Lung microvascular endothelial cell (primary cell): ENCODE data around the gene POU2AF1. TPM values are rescaled to one million over a fixed set of nuclear protein-coding genes. Genes with fewer than 3 reads are reported as not detected.

Experiments used
- DNase-seq, 2 donors: peaks; one replicate each; pipeline versions ENCODE4 v3.0.0 to v3.0.0-alpha.2; 2010; ENCODE audit warnings: low read depth in 2 of 2
- total RNA-seq: library from RNA; depleted of rRNA; stranded (reverse); fragments of >200 nt; gene quantifications from 2 replicates; pipeline ENCODE4 v1.2.1, GENCODE V29; 2014

The POU2AF1 gene
- total RNA-seq, 1 donor from 2014 or later, result not detected

DNA sequence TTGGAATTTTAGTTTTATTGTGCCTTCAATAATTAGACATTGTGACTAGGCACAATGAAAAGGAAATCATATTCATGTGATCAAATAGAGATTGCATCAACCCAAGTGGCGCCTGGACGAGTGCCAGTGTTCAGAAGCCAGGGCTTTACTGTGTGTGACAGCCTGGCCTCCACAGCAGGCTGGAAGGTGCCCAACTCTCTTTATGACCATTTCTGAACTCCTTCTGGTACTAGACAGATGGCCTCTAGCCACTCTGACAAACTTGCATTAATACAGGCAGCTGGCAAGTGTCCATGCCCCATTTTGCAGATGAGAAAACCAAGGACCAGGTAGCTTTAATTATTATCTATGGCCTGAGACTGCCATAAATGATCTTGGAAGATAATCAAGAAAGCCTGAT, 8.3 kb upstream of the POU2AF1 start:
- DNase-seq, result peak in 1 of 2 donors; percentile 59

- no peak for DNase-seq
These were observed 7.6 kb upstream of the POU2AF1 start for GRCh38 chr11:111386611-111387150.

DNA sequence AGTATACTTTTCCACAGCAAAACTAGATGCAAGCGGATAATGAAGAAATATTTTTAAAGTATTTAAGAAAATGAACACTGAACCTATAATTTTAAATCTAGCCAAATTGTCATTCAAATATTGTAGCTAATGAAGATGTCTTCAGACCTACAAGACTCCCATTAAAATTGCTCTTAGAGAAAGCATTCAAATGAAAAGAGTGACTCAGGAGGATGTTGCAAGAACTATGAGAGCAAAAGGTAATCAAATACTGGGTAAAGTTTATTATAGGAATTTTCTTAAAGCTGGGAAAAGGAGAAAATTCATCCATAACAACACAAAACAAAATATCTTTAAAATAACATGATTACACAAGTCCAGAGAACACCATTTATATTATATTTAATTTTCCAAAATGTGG, 5.4 kb upstream of the POU2AF1 start:
- DNase-seq, result no peak

- DNase-seq, result no peak
These were observed 3.4 kb upstream of the POU2AF1 start for GRCh38 chr11:111382451-111382850.

DNA sequence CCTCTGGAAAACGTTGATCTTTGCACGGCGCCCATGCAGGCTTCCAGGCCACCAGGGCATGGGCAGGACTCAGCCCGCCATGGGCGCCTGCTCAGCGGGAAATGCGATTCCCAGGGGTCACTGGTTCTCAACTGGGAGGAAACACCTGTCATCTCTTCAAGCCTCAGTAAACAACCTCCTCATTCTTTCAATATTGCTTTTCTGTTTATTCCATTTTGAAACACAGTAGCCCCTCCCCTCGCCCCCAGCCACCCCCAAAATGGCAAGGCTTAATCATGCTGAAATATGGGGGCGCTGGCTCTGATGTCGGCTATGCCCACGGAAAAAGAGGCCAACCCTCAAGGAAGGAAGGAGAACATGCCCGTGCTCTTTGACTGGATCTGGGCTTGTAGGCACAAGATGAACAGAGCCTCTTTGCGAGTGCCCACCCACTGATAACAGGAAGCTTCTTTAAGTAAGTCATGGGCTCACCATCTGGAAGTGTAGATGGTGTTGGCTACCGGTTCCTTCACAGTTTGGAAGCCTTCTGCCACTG, 594 bp upstream of the POU2AF1 start:
- no peak for DNase-seq

- DNase-seq, result no peak
These were observed 752 bp downstream of the POU2AF1 start for GRCh38 chr11:111378185-111378860.

DNA sequence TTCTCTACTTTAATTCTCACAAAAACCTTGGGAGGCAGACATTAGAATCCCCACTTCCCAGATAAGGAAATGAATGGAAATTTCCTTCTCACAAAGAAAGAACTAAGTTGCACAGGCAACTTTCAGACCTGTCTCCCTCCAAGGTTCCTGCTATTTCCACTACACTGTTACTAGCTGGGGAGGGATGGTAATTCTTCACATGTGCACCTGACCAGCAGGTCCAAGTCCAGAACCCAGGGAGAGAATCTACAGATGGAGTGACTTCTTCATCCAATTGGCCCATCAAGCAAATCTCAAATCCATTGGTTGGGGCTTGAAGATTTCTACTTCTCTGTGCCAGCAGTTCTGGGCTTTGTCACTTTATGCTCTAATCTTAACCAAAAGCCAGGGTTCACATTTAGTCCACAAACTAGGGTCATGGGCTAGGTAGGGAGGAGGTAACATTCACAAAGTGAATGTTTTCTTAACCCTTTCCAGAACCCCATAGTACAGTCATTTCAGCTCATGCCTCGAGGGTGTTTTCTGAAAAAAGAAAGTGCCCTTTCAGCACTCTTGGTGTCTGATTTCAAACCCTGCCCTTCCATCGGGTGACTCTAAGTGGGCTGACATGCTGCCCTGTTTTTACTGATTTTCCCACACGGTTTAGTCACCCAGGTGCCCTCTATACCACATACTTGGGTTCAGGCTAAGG, 2.7 kb downstream of the POU2AF1 start:
- no peak for DNase-seq

DNA sequence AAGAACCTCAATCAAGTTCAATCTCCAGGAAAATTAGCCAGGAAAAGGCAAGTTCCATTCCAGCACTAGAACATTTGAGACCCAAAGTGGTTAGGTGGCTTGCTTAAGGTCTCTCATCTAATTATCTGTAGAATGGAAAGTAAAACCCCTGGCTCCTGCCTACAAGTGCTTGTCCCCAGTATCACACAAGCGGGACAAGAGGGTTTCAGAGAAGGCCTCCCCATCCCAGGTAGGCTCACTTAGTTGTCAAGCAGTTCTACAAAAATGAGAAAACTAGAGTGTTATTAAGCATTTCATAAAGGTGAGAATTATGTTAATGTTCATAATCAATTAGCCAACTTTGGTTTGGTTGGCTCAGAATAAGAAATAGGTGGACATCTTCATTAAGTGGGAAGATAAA, 5.5 kb downstream of the POU2AF1 start:
- no peak for DNase-seq

GRCh38 chr11:111372538-111372937, 6.5 kb downstream of the POU2AF1 start:
- DNase-seq, result no peak

- DNase-seq, result no peak
These were observed 8.0 kb downstream of the POU2AF1 start for GRCh38 chr11:111370902-111371578.

GRCh38 chr11:111370270-111370901, 8.7 kb downstream of the POU2AF1 start:
- DNase-seq, result no peak

DNA sequence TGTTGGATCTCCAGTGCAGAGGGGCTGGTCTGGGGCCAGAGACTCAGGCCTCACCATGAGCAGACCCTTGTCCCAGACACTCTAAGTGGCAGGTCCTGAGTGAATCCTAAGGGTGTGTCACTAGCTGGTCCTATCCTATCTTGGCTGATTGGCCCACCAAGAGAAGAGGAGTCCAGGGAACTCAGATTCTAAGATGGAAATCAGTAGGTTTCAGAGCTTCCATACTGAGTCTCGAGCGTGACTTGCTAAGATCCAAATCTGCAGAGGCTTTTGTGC, 10.9 kb downstream of the POU2AF1 start:
- DNase-seq, result no peak

- no peak for DNase-seq
These were observed 11.4 kb downstream of the POU2AF1 start for GRCh38 chr11:111367411-111368284.

- no peak for DNase-seq
These were observed 12.3 kb downstream of the POU2AF1 start for GRCh38 chr11:111366560-111367410.

DNA sequence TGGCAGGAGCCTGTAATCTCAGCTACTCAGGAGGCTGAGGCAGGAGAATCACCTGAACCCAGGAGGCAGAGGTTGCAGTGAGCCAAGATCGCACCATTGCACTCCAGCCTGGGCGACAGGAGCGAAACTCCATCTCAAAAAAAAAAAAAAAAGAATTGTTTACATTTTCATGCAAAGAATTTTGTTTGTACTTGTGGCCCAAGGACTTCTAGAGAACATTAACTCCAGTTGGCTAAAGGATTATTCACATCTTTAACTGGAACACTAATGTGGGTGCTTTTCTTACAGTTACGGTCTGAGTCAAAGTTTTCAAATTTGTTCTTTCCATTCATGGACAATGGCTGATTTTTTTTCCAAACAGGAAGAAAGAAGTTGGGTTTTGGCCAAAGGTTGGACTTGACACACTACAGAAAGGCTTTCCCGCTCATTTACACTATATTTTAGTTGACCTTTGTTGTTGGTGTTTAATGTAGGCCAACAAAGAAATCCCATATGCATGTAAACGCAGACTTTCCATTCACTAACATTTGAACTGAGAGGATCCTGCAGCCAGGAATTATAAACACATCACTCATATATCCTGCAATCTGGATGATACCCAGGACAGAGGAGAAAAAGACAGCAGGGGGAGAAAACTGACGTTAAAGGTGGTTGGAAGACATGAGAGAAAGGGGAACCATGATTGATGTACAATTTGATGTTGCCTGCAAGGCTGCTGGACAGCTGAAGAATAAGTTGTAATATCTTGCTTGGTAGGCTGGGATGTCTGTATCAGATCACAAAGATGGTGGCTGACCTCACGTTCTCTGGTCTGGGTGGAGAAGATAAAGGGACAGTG, 13.1 kb downstream of the POU2AF1 start:
- peak in 1 of 2 donors; percentile 17 for DNase-seq

GRCh38 chr11:111364503-111364902, 14.6 kb downstream of the POU2AF1 start:
- DNase-seq, result no peak

DNA sequence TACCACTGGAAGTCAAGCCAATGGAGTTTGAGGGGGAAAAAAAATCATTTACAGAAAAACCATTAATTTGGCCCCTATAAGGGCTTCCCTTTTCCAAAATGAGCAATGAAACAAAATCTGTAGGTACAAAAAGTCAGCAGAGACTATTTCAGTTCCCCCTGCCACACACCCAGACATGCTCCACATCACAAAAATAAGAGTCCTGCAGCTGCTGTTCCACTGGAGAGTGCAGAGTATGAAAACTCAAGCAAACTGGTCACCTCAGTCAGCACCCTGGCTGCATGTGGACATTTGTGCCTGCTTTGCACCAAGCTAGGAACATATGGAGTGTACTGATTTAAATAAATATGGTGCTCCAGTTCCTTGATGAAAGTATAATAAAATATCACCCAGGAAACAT, 15.1 kb downstream of the POU2AF1 start:
- DNase-seq, result no peak

GRCh38 chr11:111362887-111363411, 16.1 kb downstream of the POU2AF1 start:
- DNase-seq, result no peak

- no peak for DNase-seq
These were observed 17.2 kb downstream of the POU2AF1 start for GRCh38 chr11:111361874-111362273.
